Measurements from ENCODE around the gene CMPK1. TPM values are rescaled to one million over a fixed set of nuclear protein-coding genes. Genes with fewer than 3 reads are reported as not detected.

The CMPK1 gene
- total and polyA plus RNA-seq, 4 donors = 100 to 424 (median 116) TPM

DNA sequence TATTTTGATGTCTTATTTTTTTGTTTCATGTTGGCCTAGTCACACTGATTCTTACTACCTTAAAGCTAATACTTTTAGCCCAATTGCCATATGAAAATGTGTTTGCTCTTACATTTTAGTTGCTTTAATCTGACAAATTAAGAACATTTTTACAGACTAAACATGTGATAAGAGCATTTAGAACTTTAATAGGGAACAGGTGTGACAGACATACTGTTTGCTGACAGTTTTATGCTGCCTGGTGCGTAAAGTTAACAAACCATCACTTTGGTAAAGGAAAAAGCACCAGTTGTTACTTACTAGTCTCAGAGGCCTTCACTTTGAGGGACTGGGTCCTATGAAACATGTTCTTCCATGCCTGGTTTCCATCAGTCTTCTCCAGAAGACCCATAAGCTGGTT lies 14.7 kb downstream of the CMPK1 start:
- 90 to 94% methylated on average over 1 of the region's 1 CpG for WGBS, 2 donors
- Histone ChIP-seq H3K4me3 (ENCODE audit: low read length in 2 of 2) (no peak overlapping the region), H3K27me3 (ENCODE audit: control insufficient read depth in 1 of 2, insufficient read depth in 2 of 2, low read length in 1 of 2) (no peaks in the 10 kb centered on the region), H3K36me3 (ENCODE audit: control insufficient read depth in 1 of 2, insufficient read depth in 2 of 2, low read length in 1 of 2) (no peaks in the 10 kb centered on the region), H3K9me3 (ENCODE audit: control insufficient read depth, low read length) (no peaks in the 10 kb centered on the region), H3K27ac (ENCODE audit: low read depth in 1 of 2, low read length in 2 of 2) (no peak overlapping the region), H3K4me1 (ENCODE audit: control insufficient read depth in 1 of 2, insufficient read depth in 2 of 2, low read length in 2 of 2) (peaks cover 0 to 1% of the 10 kb centered on the region in 2 donors)
- DNase-seq (no peak), ATAC-seq (ENCODE audit: low FRiP score) (no peak)
- intact Hi-C loops (cut with DNase I) = no loop called here

DNA sequence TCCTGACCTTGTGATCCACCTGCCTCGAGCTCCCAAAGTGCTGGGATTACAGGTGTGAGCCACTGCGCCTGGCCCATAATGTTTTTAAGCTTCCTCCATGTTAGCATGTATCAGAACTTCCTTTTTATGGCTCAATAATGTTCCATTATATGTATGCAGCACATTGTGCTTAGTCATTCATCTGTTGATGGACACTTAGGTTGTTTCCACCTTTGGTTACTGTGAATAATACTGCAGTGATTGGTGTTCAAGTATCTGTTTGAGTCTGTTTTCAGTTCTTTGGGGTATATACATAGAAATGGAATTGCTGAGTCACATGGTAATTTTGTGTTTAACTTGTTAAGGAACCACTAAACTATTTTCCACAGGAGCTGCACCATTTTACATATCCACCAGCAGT lies 17.7 kb downstream of the CMPK1 start:
- H3K36me3 ChIP-seq (ENCODE audit: control insufficient read depth in 1 of 2, insufficient read depth in 2 of 2, low read length in 1 of 2) = no peaks in the 10 kb centered on the region
- H3K4me1 ChIP-seq (ENCODE audit: control insufficient read depth in 1 of 2, insufficient read depth in 2 of 2, low read length in 2 of 2) = peaks cover 0 to 1% of the 10 kb centered on the region in 2 donors
- intact Hi-C loops (cut with DNase I) = no loop called here
- 96% methylated on average over 2 of the region's 2 CpGs for WGBS, 2 donors
- DNase-seq (no peak), ATAC-seq (ENCODE audit: low FRiP score) (no peak)
- H3K27ac ChIP-seq (ENCODE audit: low read depth in 1 of 2, low read length in 2 of 2) = no peak overlapping the region
- no peak overlapping the region for H3K4me3 ChIP-seq (ENCODE audit: low read length in 2 of 2)
- H3K9me3 ChIP-seq (ENCODE audit: control insufficient read depth, low read length) = no peaks in the 10 kb centered on the region
- H3K27me3 ChIP-seq (ENCODE audit: control insufficient read depth in 1 of 2, insufficient read depth in 2 of 2, low read length in 1 of 2) = no peaks in the 10 kb centered on the region

DNA sequence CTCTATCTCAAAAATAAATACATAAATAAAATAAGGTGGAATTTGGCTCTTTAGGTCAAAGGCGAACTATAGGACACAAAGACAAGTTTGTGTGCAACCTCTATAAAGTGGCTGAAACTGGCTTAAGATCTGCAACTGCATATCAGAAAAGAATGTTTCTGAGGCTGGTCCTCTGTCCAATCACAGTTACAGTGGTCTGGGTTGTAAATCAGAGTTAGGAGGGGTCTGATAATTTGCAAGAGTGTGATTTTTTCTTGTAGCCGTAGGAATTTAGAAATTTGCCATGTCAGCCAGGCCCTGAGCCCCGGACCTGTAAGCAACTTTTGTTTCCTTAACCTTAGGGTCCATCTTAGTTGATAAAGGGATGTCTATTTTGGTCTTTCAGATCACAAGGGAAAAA lies 27.8 kb downstream of the CMPK1 start:
- Histone ChIP-seq H3K27me3 (ENCODE audit: control insufficient read depth in 1 of 2, insufficient read depth in 2 of 2, low read length in 1 of 2) (no peaks in the 10 kb centered on the region), H3K36me3 (ENCODE audit: control insufficient read depth in 1 of 2, insufficient read depth in 2 of 2, low read length in 1 of 2) (no peaks in the 10 kb centered on the region), H3K4me1 (ENCODE audit: control insufficient read depth in 1 of 2, insufficient read depth in 2 of 2, low read length in 2 of 2) (peaks cover 0 to 2% of the 10 kb centered on the region in 2 donors), H3K27ac (ENCODE audit: low read depth in 1 of 2, low read length in 2 of 2) (no peak overlapping the region), H3K4me3 (ENCODE audit: low read length in 2 of 2) (no peak overlapping the region), H3K9me3 (ENCODE audit: control insufficient read depth, low read length) (no peaks in the 10 kb centered on the region)
- WGBS, 2 donors = 77 to 83% methylated on average over 3 of the region's 3 CpGs
- DNase-seq (no peak), ATAC-seq (ENCODE audit: low FRiP score) (no peak)
- intact Hi-C loops (cut with DNase I) = no loop called here

DNA sequence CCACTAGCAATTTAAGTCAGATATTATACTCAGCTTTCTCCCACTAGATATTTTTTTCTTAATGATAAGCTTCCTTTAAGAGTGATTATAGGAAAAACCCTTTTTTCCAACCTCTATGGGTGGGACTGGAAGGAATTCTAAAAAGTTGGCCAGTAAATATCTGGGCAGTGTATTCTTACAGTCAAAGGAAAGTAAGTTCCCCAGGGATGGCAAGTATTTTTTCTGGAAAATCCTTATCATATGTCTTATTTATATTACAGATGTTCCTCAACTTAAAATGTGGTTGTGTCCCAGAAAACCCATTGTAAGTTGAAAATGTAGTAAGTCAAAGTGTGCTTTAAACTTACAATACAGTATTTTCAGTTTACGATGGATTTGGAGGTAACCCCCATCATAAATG lies 29.2 kb downstream of the CMPK1 start:
- intact Hi-C loops (cut with DNase I) = no loop called here
- H3K27ac ChIP-seq (ENCODE audit: low read depth in 1 of 2, low read length in 2 of 2) = no peak overlapping the region
- ATAC-seq (ENCODE audit: low FRiP score) = no peak
- H3K9me3 ChIP-seq (ENCODE audit: control insufficient read depth, low read length) = no peaks in the 10 kb centered on the region
- peaks cover 0 to 2% of the 10 kb centered on the region in 2 donors for H3K4me1 ChIP-seq (ENCODE audit: control insufficient read depth in 1 of 2, insufficient read depth in 2 of 2, low read length in 2 of 2)
- H3K36me3 ChIP-seq (ENCODE audit: control insufficient read depth in 1 of 2, insufficient read depth in 2 of 2, low read length in 1 of 2) = no peaks in the 10 kb centered on the region
- DNase-seq = no peak
- 36 to 57% methylated on average over 1 of the region's 1 CpG for WGBS, 2 donors
- H3K4me3 ChIP-seq (ENCODE audit: low read length in 2 of 2) = no peak overlapping the region
- no peaks in the 10 kb centered on the region for H3K27me3 ChIP-seq (ENCODE audit: control insufficient read depth in 1 of 2, insufficient read depth in 2 of 2, low read length in 1 of 2)

DNA sequence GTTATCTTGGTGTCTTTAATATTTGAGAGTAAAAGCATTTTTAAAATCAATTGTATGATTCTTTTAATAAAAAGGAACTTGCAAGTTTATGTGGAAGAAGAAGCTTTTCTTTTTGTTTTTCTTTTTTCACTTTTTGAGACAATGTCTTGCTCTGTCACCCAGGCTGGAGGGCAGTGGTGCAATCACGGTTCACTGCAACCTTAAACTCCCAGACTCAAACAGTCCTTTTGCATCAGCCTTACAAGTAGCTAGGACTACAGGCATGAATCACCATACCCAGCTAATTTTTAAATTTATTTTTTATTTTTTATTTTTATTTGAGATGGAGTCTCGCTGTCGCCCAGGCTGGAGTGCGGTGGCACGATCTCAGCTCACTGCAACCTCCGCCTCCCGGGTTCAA lies 34.1 kb downstream of the CMPK1 start:
- DNase-seq (no peak), ATAC-seq (ENCODE audit: low FRiP score) (no peak)
- no peaks in the 10 kb centered on the region for H3K27me3 ChIP-seq (ENCODE audit: control insufficient read depth in 1 of 2, insufficient read depth in 2 of 2, low read length in 1 of 2)
- H3K9me3 ChIP-seq (ENCODE audit: control insufficient read depth, low read length) = no peaks in the 10 kb centered on the region
- no peak overlapping the region for H3K4me3 ChIP-seq (ENCODE audit: low read length in 2 of 2)
- peaks cover 2% of the 10 kb centered on the region in 2 donors for H3K36me3 ChIP-seq (ENCODE audit: control insufficient read depth in 1 of 2, insufficient read depth in 2 of 2, low read length in 1 of 2)
- 96 to 97% methylated on average over 7 of the region's 7 CpGs for WGBS, 2 donors
- intact Hi-C loops (cut with DNase I) = no loop called here
- no peak overlapping the region for H3K27ac ChIP-seq (ENCODE audit: low read depth in 1 of 2, low read length in 2 of 2)
- H3K4me1 ChIP-seq (ENCODE audit: control insufficient read depth in 1 of 2, insufficient read depth in 2 of 2, low read length in 2 of 2) = peaks cover 0 to 2% of the 10 kb centered on the region in 2 donors

DNA sequence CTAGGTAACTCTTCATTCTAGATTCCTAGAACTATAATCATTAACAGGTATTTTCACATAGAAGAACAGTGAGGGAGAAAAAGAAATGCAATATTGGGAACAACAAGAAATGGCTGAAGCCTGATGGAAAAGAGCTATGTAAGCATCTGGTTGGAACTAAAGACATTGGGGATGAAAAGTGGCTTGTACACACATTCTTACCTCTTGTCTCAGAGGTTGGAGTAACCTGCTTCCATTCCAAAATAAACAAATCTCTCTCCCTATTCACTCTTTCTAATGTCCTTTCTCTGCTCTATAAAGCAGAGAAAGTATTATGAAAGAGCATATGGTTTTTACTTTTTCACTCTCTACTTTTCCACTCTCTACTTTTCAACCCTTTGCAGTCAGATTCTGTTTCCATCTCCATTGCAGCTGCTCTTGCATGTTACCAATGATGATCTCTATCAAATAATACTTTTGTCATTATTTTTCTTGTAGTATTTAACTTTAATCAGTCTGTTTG lies 37.5 kb downstream of the CMPK1 start:
- intact Hi-C loops (cut with DNase I) = no loop called here
- H3K36me3 ChIP-seq (ENCODE audit: control insufficient read depth in 1 of 2, insufficient read depth in 2 of 2, low read length in 1 of 2) = peaks cover 2% of the 10 kb centered on the region in 2 donors
- no peak for ATAC-seq (ENCODE audit: low FRiP score)

DNA sequence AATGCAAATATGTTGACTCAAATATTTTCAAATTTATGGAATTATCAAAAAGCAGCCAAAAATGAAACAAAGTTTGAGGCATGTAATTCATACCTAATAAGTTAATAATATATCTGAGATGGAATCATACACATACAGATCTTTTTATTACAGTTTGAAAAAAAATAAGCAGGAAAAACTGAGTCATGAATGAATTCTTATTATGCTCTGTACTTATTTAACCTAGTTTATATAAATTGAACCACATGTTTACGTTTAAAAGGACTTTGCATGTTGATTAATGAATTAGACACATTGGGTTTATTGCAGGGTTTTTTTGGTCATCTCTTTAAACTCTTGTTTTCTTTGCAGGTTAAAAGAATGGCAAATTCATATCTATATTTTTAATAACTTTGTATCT lies 40.9 kb downstream of the CMPK1 start:
- intact Hi-C loops (cut with DNase I) = no loop called here
- H3K4me1 ChIP-seq (ENCODE audit: control insufficient read depth in 1 of 2, insufficient read depth in 2 of 2, low read length in 2 of 2) = no peaks in the 10 kb centered on the region
- H3K27me3 ChIP-seq (ENCODE audit: control insufficient read depth in 1 of 2, insufficient read depth in 2 of 2, low read length in 1 of 2) = no peaks in the 10 kb centered on the region
- DNase-seq (no peak), ATAC-seq (ENCODE audit: low FRiP score) (no peak)
- H3K4me3 ChIP-seq (ENCODE audit: low read length in 2 of 2) = no peak overlapping the region
- no peaks in the 10 kb centered on the region for H3K9me3 ChIP-seq (ENCODE audit: control insufficient read depth, low read length)
- peaks cover 0 to 2% of the 10 kb centered on the region in 2 donors for H3K36me3 ChIP-seq (ENCODE audit: control insufficient read depth in 1 of 2, insufficient read depth in 2 of 2, low read length in 1 of 2)
- no peak overlapping the region for H3K27ac ChIP-seq (ENCODE audit: low read depth in 1 of 2, low read length in 2 of 2)
- WGBS, 2 donors = 70 to 73% methylated on average over 1 of the region's 1 CpG

More for the DNA sequence above, 37.5 kb downstream of the CMPK1 start:
- H3K4me3 ChIP-seq (ENCODE audit: low read length in 2 of 2) = no peak overlapping the region
- no peaks in the 10 kb centered on the region for H3K27me3 ChIP-seq (ENCODE audit: control insufficient read depth in 1 of 2, insufficient read depth in 2 of 2, low read length in 1 of 2)
- DNase-seq = no peak
- no peaks in the 10 kb centered on the region for H3K9me3 ChIP-seq (ENCODE audit: control insufficient read depth, low read length)
- no peaks in the 10 kb centered on the region for H3K4me1 ChIP-seq (ENCODE audit: control insufficient read depth in 1 of 2, insufficient read depth in 2 of 2, low read length in 2 of 2)
- H3K27ac ChIP-seq (ENCODE audit: low read depth in 1 of 2, low read length in 2 of 2) = no peak overlapping the region

DNA sequence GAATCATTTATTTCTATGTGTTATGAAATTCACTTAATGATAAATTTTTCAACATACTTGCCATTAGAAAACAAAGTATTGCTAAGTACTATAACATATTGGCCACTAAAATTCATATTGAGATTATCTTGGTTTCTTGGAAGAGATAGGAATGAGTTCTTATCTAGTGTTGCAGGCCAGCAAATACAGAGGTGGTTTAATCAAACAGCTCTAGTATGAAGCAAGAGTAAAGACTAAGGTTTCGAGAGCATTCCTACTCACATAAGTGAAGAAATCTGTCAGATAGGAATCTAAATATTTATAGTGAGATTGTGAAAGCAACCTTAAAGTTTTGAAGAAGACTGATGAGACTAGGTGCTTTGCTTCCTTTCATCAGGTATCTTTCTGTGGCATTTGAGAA lies 44.6 kb downstream of the CMPK1 start:
- intact Hi-C loops (cut with DNase I) = no loop called here
- no peaks in the 10 kb centered on the region for H3K36me3 ChIP-seq (ENCODE audit: control insufficient read depth in 1 of 2, insufficient read depth in 2 of 2, low read length in 1 of 2)
- 91 to 94% methylated on average over 1 of the region's 1 CpG for WGBS, 2 donors
- no peaks in the 10 kb centered on the region for H3K4me1 ChIP-seq (ENCODE audit: control insufficient read depth in 1 of 2, insufficient read depth in 2 of 2, low read length in 2 of 2)
- no peak for DNase-seq
- no peaks in the 10 kb centered on the region for H3K27me3 ChIP-seq (ENCODE audit: control insufficient read depth in 1 of 2, insufficient read depth in 2 of 2, low read length in 1 of 2)
- H3K4me3 ChIP-seq (ENCODE audit: low read length in 2 of 2) = no peak overlapping the region
- no peak for ATAC-seq (ENCODE audit: low FRiP score)
- H3K9me3 ChIP-seq (ENCODE audit: control insufficient read depth, low read length) = no peaks in the 10 kb centered on the region
- H3K27ac ChIP-seq (ENCODE audit: low read depth in 1 of 2, low read length in 2 of 2) = no peak overlapping the region

DNA sequence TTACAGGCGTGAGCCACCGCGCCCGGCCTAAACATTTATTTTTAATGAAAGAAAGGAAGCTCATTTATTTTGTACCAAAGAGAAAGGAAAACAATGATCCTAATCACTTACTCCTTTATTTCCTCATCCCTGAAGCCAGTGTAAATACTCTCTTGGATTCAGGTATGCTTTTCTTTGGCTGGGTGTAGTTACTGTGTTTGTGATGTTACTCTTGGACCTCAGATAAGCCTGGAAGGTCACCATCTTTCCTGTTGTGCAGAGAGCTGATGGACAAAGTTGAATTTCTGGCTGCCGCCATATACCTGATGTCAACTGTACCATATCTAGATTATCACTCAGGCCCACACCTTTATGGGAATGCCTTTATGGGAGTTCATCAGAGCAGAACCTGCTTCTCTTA lies 47.1 kb downstream of the CMPK1 start:
- H3K36me3 ChIP-seq (ENCODE audit: control insufficient read depth in 1 of 2, insufficient read depth in 2 of 2, low read length in 1 of 2) = no peaks in the 10 kb centered on the region

More for the DNA sequence above, 47.1 kb downstream of the CMPK1 start:
- DNase-seq = no peak
- ATAC-seq (ENCODE audit: low FRiP score) = no peak
- no peaks in the 10 kb centered on the region for H3K9me3 ChIP-seq (ENCODE audit: control insufficient read depth, low read length)
- 12 to 28% methylated on average over 5 of the region's 5 CpGs for WGBS, 2 donors
- H3K4me3 ChIP-seq (ENCODE audit: low read length in 2 of 2) = no peak overlapping the region
- no peak overlapping the region for H3K27ac ChIP-seq (ENCODE audit: low read depth in 1 of 2, low read length in 2 of 2)
- H3K4me1 ChIP-seq (ENCODE audit: control insufficient read depth in 1 of 2, insufficient read depth in 2 of 2, low read length in 2 of 2) = no peaks in the 10 kb centered on the region
- no peaks in the 10 kb centered on the region for H3K27me3 ChIP-seq (ENCODE audit: control insufficient read depth in 1 of 2, insufficient read depth in 2 of 2, low read length in 1 of 2)
- intact Hi-C loops (cut with DNase I) = no loop called here
